PFSK-1 (cell line): ENCODE measurements around the gene PPEF1.

Experiments
- FOXP2 ChIP-seq: optimal IDR thresholded peaks from 2 replicates; pipeline ENCODE3; 2011; ENCODE audit warnings: borderline replicate concordance, control low read depth, inconsistent platforms; ENCODE audit not compliant: insufficient read depth; ENCODE audit errors: extremely low read length, extremely low read depth
- POLR2AphosphoS5 ChIP-seq: IDR thresholded peaks from 2 replicates; pipeline ENCODE4 v1.6.1; 2012; ENCODE audit warnings: low read depth, mild to moderate bottlenecking, control low read depth, low read length, moderate library complexity
- SIN3A ChIP-seq: IDR thresholded peaks from 2 replicates; pipeline ENCODE4 v1.6.1; 2012; ENCODE audit warnings: mild to moderate bottlenecking, low read length, moderate library complexity, borderline replicate concordance; ENCODE audit not compliant: insufficient read depth
- TAF1 ChIP-seq: IDR thresholded peaks from 2 replicates; pipeline ENCODE4 v1.6.1; 2012; ENCODE audit warnings: low read length, control low read depth, borderline replicate concordance; ENCODE audit not compliant: insufficient read depth
- TF ChIP-seq, protein P1 (sequence below), 2 experiments: IDR thresholded peaks; 2 replicates each; pipeline versions ENCODE4 v1.6.1 to v1.8.0; 2011 to 2012; ENCODE audit warnings: low read depth in 2 of 2, low read length in 2 of 2, control low read depth in 1 of 2, inconsistent platforms in 1 of 2, mild to moderate bottlenecking in 1 of 2, moderate library complexity in 1 of 2; ENCODE audit not compliant: insufficient read depth in 1 of 2

DNA sequence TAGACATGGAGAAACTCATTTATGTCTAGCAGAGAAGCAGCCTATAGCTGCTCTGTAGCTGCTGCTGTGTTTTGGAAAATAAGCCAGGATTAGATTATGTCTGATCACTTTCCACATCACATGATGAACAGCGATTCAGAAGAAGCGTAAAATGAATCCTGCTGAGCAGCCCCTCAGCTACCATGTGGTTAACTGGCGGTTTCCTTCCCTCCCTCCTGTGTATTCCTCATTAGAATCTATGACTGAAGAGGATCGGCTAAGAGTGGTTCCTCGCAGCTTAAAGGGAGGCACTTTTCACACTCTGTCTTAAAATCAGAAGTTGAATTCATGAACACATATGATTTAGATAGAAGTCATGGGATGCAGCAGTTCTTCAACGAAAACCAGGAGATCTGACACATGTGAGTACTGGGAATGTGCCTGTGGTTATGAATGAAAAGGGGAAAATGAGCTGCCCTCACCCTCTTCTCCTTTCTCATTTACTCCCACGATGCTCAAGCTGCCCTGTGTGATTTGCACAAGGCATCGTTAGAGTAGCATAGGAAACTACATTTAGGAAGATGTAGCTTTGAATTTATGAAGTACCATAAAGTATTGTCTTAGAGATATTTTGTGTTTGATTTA lies at the start of gene PPEF1:
- TF ChIP-seq SIN3A (no peak), TAF1 (no peak), POLR2AphosphoS5 (no peak), FOXP2 (no peak)
- TF ChIP-seq, protein P1, sequence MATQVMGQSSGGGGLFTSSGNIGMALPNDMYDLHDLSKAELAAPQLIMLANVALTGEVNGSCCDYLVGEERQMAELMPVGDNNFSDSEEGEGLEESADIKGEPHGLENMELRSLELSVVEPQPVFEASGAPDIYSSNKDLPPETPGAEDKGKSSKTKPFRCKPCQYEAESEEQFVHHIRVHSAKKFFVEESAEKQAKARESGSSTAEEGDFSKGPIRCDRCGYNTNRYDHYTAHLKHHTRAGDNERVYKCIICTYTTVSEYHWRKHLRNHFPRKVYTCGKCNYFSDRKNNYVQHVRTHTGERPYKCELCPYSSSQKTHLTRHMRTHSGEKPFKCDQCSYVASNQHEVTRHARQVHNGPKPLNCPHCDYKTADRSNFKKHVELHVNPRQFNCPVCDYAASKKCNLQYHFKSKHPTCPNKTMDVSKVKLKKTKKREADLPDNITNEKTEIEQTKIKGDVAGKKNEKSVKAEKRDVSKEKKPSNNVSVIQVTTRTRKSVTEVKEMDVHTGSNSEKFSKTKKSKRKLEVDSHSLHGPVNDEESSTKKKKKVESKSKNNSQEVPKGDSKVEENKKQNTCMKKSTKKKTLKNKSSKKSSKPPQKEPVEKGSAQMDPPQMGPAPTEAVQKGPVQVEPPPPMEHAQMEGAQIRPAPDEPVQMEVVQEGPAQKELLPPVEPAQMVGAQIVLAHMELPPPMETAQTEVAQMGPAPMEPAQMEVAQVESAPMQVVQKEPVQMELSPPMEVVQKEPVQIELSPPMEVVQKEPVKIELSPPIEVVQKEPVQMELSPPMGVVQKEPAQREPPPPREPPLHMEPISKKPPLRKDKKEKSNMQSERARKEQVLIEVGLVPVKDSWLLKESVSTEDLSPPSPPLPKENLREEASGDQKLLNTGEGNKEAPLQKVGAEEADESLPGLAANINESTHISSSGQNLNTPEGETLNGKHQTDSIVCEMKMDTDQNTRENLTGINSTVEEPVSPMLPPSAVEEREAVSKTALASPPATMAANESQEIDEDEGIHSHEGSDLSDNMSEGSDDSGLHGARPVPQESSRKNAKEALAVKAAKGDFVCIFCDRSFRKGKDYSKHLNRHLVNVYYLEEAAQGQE (IDR thresholded peaks at IDR 0.05; ENCODE audit: insufficient read depth in 1 of 2, low read depth in 2 of 2, low read length in 2 of 2) = no peak
